Naive B cell (primary cell): ENCODE measurements around the gene HAPLN2. TPM values are rescaled to one million over a fixed set of nuclear protein-coding genes. Genes with fewer than 3 reads are reported as not detected.
A peak's percentile ranks its signal among the peaks of the same experiment; 100 is the strongest.
"Not testable (repeated sequence)": the region's sequence is repeated elsewhere in the genome, so short reads cannot be mapped to it uniquely, and the experiment has no call there.

ENCODE experiments used
- ATAC-seq, 2 donors: fragments of 150-1000 bp; cut with Tn5 transposase; 2 replicates each; pipeline ENCODE4 v1.10.0; 2021; ENCODE audit warnings: low read depth in 2 of 2, mild to moderate bottlenecking in 2 of 2, moderate library complexity in 2 of 2
- DNase-seq: peaks from one replicate; pipeline ENCODE4 v3.0.0; 2022
- H3K27ac Mint-ChIP-seq, 6 donors: one replicate each; pipeline ENCODE4 v1.8.0; 2020 to 2022; ENCODE audit warnings: mild to moderate bottlenecking in 6 of 6, mixed read lengths in 6 of 6, moderate library complexity in 5 of 6, inconsistent platforms in 2 of 6
- H3K27me3 Mint-ChIP-seq, 3 donors: one replicate each; pipeline ENCODE4 v1.8.0; 2021 to 2022; ENCODE audit warnings: mixed read lengths in 3 of 3, mild to moderate bottlenecking in 1 of 3
- H3K36me3 Mint-ChIP-seq, 2 donors: one replicate each; pipeline ENCODE4 v1.8.0; 2020 to 2022; ENCODE audit warnings: mixed read lengths in 2 of 2, inconsistent platforms in 1 of 2, mild to moderate bottlenecking in 1 of 2
- H3K4me1 Mint-ChIP-seq, 3 donors: one replicate each; pipeline ENCODE4 v1.8.0; 2020 to 2022; ENCODE audit warnings: mixed read lengths in 3 of 3, inconsistent platforms in 1 of 3, mild to moderate bottlenecking in 1 of 3, moderate library complexity in 1 of 3
- H3K4me3 Mint-ChIP-seq, 8 donors: one replicate each; pipeline ENCODE4 v1.8.0; 2020 to 2022; ENCODE audit warnings: mild to moderate bottlenecking in 8 of 8, mixed read lengths in 8 of 8, moderate library complexity in 8 of 8, inconsistent platforms in 2 of 8
- H3K9me3 Mint-ChIP-seq, 7 donors: one replicate each; pipeline ENCODE4 v1.8.0; 2020 to 2022; ENCODE audit warnings: mixed read lengths in 7 of 7, mild to moderate bottlenecking in 5 of 7, inconsistent platforms in 2 of 7, moderate library complexity in 1 of 7
- polyA plus RNA-seq, 6 donors: library from polyadenylated mRNA; unstranded; fragments of 300-500 nt; fragmentation: Illumina TruSeq; gene quantifications; one replicate each; pipeline ENCODE4 v1.2.3, GENCODE V29; 2021; ENCODE audit warnings: low read depth in 6 of 6

The HAPLN2 gene
- polyA plus RNA-seq, 6 donors from 2014 or later = not detected

- H3K4me1 Mint-ChIP-seq = peaks cover 19 to 37% (median 27%) of the 10 kb centered on the region in 3 donors
- H3K36me3 Mint-ChIP-seq = peaks cover 14 to 24% of the 10 kb centered on the region in 2 donors
- H3K9me3 Mint-ChIP-seq = no peaks in the 10 kb centered on the region
- no peaks in the 10 kb centered on the region for H3K27me3 Mint-ChIP-seq
- H3K4me3 Mint-ChIP-seq = peak overlapping the region in 4 of 8 donors; percentile 20 to 64 (median 32)
- DNase-seq = no peak
- peak overlapping the region in 3 of 6 donors; percentile 3 to 92 (median 30) for H3K27ac Mint-ChIP-seq
- ATAC-seq = no peak
Measured at GRCh38 chr1:156595016-156595415, 24.2 kb upstream of the HAPLN2 start.

DNA sequence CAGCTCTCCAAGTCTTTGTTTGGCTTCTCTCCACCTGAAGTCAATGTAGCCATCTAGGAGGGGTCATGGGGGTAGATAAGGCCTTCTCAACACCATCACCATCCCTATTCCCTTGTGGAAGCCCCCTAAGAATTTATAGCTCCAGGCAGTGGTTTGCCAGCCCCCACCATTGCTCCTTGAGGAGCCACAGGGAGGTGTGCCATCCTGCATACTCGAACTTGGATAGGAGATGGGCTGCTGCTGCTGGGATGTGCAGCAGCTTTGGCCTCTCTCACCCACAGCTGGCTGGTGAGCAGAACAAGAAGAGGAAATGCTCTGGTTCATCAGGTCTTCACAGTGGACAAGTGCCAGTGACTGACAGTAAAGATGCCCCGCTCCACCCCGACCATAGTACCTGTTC lies 22.8 kb upstream of the HAPLN2 start:
- Mint-ChIP-seq H3K27me3 (no peaks in the 10 kb centered on the region), H3K36me3 (peaks cover 14 to 24% of the 10 kb centered on the region in 2 donors), H3K4me1 (peaks cover 27 to 45% (median 34%) of the 10 kb centered on the region in 3 donors), H3K9me3 (no peaks in the 10 kb centered on the region), H3K4me3 (peak overlapping the region in 2 of 8 donors; percentile 41 to 67), H3K27ac (peak overlapping the region in 3 of 6 donors; percentile 40 to 87 (median 63))
- ATAC-seq (no peak), DNase-seq (no peak)

DNA sequence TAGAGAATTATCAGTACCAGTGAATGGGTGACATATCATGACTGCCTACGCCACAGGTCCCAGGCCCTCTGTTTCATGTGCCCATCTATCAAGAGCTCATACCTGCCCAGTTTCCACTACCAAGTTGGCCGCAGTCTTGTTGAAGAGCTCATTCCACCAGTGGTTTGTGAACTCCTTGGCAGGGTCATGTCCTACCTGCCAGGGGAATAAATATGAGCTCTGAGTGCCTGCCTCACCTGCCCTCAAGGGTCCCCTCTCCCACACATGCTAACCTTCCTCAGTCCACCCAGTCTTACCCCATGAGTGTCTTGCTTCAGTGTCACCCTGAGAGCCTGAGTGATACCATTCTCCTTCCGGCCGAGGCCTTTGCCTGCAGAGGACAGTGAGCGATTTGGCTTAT lies 21.1 kb upstream of the HAPLN2 start:
- peaks cover 14 to 24% of the 10 kb centered on the region in 2 donors for H3K36me3 Mint-ChIP-seq
- peaks cover 29 to 45% (median 34%) of the 10 kb centered on the region in 3 donors for H3K4me1 Mint-ChIP-seq
- H3K27me3 Mint-ChIP-seq = no peaks in the 10 kb centered on the region
- no peaks in the 10 kb centered on the region for H3K9me3 Mint-ChIP-seq
- H3K27ac Mint-ChIP-seq = peak overlapping the region in 3 of 6 donors; percentile 15 to 86 (median 55)
- DNase-seq (no peak), ATAC-seq (no peak)
- peak overlapping the region in 3 of 8 donors; percentile 25 to 68 (median 31) for H3K4me3 Mint-ChIP-seq

DNA sequence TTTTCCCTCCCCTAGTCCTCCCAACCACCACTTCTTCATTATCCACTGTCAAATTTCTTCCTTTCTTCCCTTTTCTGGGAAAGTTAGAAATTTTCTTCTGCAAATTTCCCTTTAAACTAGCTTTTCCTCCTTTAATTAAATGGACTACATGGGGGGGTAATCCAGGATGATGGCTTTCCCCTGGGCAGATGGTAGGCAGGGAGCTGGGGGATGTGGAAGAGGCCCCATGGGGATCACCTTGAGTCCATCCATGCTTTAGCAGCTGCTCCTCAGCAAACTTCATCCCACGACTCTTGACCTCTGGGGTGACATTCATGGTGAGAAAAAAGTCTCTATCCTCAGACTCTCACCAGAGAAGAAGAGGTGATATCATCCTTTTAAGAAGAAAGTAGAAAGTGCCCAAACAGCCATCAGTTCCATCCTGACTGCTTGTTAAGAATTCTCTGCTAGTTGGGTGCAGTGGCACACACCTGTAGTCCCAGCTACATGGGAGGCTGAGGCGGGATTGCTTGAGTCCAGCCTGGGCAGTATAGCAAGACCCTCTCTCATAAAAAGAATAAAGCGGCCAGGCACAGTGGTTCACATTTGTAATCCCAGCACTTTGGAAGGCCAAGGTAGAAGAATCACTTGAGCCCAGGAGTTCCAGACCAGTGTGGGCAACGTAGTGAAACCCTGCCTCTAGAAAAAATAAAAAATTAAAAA lies 20.3 kb upstream of the HAPLN2 start:
- Mint-ChIP-seq H3K4me1 (peaks cover 29 to 42% (median 34%) of the 10 kb centered on the region in 3 donors), H3K36me3 (peaks cover 14 to 24% of the 10 kb centered on the region in 2 donors), H3K9me3 (no peaks in the 10 kb centered on the region), H3K27me3 (no peaks in the 10 kb centered on the region), H3K27ac (peak overlapping the region in 4 of 6 donors; percentile 22 to 86 (median 62)), H3K4me3 (peak overlapping the region in 1 of 8 donors; percentile 84)
- no peak for DNase-seq
- ATAC-seq = no peak

DNA sequence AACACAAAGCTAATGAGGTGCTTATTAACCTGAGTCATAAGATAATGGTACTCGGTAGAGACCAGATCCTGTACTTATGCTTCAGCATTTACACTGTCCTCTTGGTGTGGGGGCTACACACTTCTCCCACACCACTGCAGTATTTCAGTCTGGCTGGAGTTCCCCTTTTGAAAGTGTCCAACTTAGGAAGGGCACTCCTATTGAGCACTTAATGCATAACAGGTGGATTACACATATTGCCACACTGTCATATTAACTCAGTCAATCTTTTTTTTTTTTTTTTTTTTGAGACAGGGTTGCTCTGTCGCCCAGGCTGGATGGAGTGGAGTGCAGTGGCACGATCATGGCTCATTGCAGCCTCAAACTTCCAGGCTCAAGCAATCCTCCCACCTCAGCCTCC lies 19.4 kb upstream of the HAPLN2 start:
- peaks cover 14 to 22% of the 10 kb centered on the region in 2 donors for H3K36me3 Mint-ChIP-seq
- H3K27ac Mint-ChIP-seq = peak overlapping the region in 4 of 6 donors; percentile 38 to 98 (median 66)
- H3K9me3 Mint-ChIP-seq = no peaks in the 10 kb centered on the region
- DNase-seq (peak; percentile 45), ATAC-seq (peak; percentile 73 to 78)
- no peaks in the 10 kb centered on the region for H3K27me3 Mint-ChIP-seq
- peak overlapping the region in 7 of 8 donors; percentile 84 to 100 (median 96) for H3K4me3 Mint-ChIP-seq
- peaks cover 29 to 42% (median 34%) of the 10 kb centered on the region in 3 donors for H3K4me1 Mint-ChIP-seq

GRCh38 chr1:156600733-156601121 lies 18.5 kb upstream of the HAPLN2 start:
- ATAC-seq (no peak), DNase-seq (no peak)
- no peaks in the 10 kb centered on the region for H3K27me3 Mint-ChIP-seq
- H3K36me3 Mint-ChIP-seq = peaks cover 13 to 14% of the 10 kb centered on the region in 2 donors
- H3K27ac Mint-ChIP-seq = peak overlapping the region; percentile 85 to 99 (median 96)
- H3K9me3 Mint-ChIP-seq = no peaks in the 10 kb centered on the region
- H3K4me3 Mint-ChIP-seq = peak overlapping the region; percentile 84 to 100 (median 96)
- peaks cover 26 to 46% (median 29%) of the 10 kb centered on the region in 3 donors for H3K4me1 Mint-ChIP-seq

DNA sequence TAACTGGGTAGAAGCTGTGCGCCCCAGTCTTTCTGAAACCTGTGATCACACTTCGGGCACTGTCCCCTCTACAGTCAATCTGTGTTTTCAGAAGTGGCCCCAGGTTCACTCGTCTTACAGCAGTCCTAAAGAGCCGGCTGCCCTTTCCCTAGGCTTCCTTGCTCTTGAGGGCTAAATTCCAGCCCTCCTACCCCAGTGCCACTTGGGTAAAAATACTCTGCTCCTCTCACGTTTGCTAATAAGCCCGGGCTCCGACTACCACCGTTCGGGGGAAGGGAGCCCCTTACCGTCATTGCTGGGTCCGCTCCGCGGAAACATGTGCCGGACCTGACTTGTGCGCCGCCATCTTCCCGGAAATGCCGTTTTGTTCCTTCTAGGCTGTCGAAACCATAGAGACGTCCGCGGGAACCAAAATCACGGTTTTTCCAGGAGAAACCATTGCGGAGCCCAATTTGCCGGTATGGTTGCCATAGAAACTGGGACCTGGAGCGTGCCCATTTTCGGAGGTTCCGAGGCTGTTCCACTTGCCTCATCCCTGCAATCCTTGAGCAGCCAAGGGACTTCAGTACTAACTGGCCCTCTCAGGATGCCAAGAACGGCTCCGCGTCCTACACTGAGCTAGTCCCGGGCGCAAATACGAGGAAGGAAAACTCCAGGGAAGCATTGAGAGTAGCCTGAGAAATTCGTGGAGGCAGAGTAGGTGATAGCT lies 17.9 kb upstream of the HAPLN2 start, which contains the start of gene GPATCH4:
Gene GPATCH4, minus strand, starts transcription at position 358 of the 709 bp plus-strand sequence.
- H3K4me3 Mint-ChIP-seq = peak within 1 kb of the TSS; percentile 84 to 100 (median 96)

GRCh38 chr1:156601892-156602291 lies 17.3 kb upstream of the HAPLN2 start:
- Mint-ChIP-seq H3K27ac (peak overlapping the region; percentile 74 to 98 (median 96)), H3K4me3 (peak overlapping the region; percentile 84 to 100 (median 96)), H3K9me3 (no peaks in the 10 kb centered on the region), H3K27me3 (no peaks in the 10 kb centered on the region), H3K36me3 (peaks cover 7 to 12% of the 10 kb centered on the region in 2 donors), H3K4me1 (peaks cover 29 to 52% (median 29%) of the 10 kb centered on the region in 3 donors)
- ATAC-seq (peak; percentile 26 to 48), DNase-seq (no peak)

More for the DNA sequence above, 17.9 kb upstream of the HAPLN2 start, which contains the start of gene GPATCH4:
- DNase-seq (peak; percentile 70), ATAC-seq (peak; percentile 72 to 78)
- Mint-ChIP-seq H3K27ac (peak within 1 kb of the TSS; percentile 94 to 99 (median 98)), H3K36me3 (peaks cover 11 to 14% of the 10 kb centered on the region in 2 donors), H3K27me3 (no peaks in the 10 kb centered on the region), H3K9me3 (no peaks in the 10 kb centered on the region), H3K4me1 (peaks cover 26 to 48% (median 29%) of the 10 kb centered on the region in 3 donors)

DNA sequence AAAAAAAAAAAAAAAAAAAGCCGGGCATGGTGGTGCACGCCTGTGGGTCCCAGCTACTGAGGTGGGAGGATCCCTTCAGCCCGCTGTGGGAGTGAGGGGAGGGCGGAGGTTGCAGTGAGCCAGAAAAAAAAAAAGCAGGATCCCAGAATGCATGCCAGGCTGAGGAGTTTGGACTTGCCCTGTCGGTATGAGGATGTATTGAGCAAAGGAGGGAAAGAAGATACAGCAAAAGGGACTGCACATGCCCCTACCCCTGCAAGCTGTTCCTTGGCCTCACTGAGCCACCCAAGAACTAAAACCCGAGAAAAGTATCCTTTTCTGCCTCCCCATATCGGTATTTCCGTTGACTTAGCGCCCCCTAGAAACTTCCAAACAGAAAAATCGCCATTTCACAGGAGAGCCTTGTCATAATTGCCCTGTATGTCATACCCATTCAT lies 16.6 kb upstream of the HAPLN2 start:
- Mint-ChIP-seq H3K27ac (peak overlapping the region in 3 of 6 donors; percentile 47 to 94 (median 78)), H3K27me3 (no peaks in the 10 kb centered on the region), H3K36me3 (peaks cover 0 to 8% of the 10 kb centered on the region in 2 donors), H3K4me3 (peak overlapping the region in 7 of 8 donors; percentile 37 to 96 (median 68)), H3K4me1 (peaks cover 34 to 58% (median 35%) of the 10 kb centered on the region in 3 donors), H3K9me3 (no peaks in the 10 kb centered on the region)
- ATAC-seq = no peak
- no peak for DNase-seq

DNA sequence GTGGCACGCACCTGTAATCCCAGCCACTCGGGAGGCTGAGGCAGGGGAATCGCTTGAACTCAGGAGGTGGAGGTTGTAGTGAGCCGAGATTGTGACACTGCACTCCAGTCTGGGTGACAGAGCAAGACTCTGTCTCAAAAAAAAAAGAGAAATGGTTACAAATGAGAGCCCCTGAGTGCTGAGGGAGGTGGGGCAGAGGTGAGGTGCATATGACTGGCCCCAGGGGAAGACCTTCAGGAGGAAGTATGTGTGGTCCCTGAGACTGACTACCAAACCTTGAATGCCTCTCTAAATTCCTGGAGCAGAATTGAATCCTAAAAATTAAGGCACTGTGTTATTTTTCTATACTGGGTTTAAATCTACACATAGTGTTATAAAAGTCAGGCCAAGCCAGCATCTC lies 11.9 kb upstream of the HAPLN2 start:
- H3K9me3 Mint-ChIP-seq, H3K36me3 Mint-ChIP-seq: not testable (repeated sequence)
- ATAC-seq = peak; percentile 88 to 92
- Mint-ChIP-seq H3K27me3 (peaks cover 5 to 16% (median 8%) of the 10 kb centered on the region in 3 donors), H3K4me1 (peaks cover 18 to 39% (median 26%) of the 10 kb centered on the region in 3 donors), H3K27ac (peak overlapping the region in 5 of 6 donors; percentile 40 to 94 (median 91)), H3K4me3 (peak overlapping the region in 7 of 8 donors; percentile 2 to 71 (median 48))
- peak; percentile 74 for DNase-seq

GRCh38 chr1:156608036-156608674 lies 11.1 kb upstream of the HAPLN2 start:
- no peaks in the 10 kb centered on the region for H3K9me3 Mint-ChIP-seq
- H3K27me3 Mint-ChIP-seq = peaks cover 11 to 25% (median 13%) of the 10 kb centered on the region in 3 donors
- peak overlapping the region in 4 of 6 donors; percentile 86 to 93 (median 92) for H3K27ac Mint-ChIP-seq
- peaks cover 17 to 36% (median 20%) of the 10 kb centered on the region in 3 donors for H3K4me1 Mint-ChIP-seq
- peak; percentile 78 to 79 for ATAC-seq
- H3K4me3 Mint-ChIP-seq = peak overlapping the region in 7 of 8 donors; percentile 41 to 71 (median 60)
- DNase-seq = peak; percentile 70
- H3K36me3 Mint-ChIP-seq = no peaks in the 10 kb centered on the region

GRCh38 chr1:156608981-156609380 lies 10.2 kb upstream of the HAPLN2 start:
- Mint-ChIP-seq H3K36me3 (no peaks in the 10 kb centered on the region), H3K4me3 (no peak overlapping the region), H3K4me1 (peaks cover 17 to 36% (median 20%) of the 10 kb centered on the region in 3 donors), H3K27ac (peak overlapping the region in 2 of 6 donors; percentile 4 to 53), H3K27me3 (peaks cover 13 to 29% (median 14%) of the 10 kb centered on the region in 3 donors), H3K9me3 (no peaks in the 10 kb centered on the region)
- ATAC-seq = peak; percentile 36 to 43
- peak; percentile 49 for DNase-seq
